GM21423 (cell line): ENCODE results near the gene FAM168A.

Experiments
- ATAC-seq: cut with Tn5 transposase; IDR thresholded peaks from one replicate; pipeline ENCODE4 v1.9.1; 2021; ENCODE audit warnings: mild to moderate bottlenecking, moderate library complexity; ENCODE audit not compliant: unreplicated experiment

FAM168A gene

DNA sequence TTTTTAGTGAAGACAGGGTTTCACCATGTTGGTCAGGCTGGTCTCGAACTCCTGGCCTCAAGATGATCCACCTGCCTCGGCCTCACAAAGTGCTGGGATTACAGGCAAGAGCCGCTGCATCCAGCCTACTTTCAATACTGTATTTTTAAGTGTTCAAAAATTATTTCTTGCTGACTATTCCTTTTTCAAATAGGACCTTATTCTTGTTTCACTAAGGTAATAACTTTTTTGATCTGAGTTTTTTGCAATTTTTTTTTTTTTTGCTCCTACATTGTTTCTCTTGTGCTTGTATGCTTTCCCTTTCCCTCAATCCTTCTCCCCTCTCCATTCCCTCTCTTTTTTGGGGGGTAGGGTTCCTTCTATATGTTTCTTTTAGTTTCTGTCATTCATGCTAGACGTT, 73.1 kb downstream of the FAM168A start:
- no peak for ATAC-seq

DNA sequence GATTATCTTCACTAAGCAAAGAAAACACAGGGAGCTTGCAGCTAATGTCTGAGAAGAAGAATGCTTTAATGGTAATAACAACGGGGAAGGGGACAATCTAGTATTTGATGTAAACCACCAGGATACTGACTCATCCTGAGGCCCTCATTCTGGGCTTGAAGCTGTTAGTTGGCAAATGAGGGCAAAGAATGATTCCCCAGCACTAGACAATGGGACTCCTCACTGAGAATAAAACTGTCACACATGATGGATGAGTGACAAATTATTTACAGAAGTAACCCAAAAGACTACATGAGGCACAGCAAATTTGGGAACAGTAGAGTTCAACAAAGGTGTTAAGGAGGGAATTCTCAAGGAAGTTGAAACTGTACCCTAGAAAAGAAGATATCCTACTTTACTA, 76.3 kb downstream of the FAM168A start:
- peak; percentile 40 for ATAC-seq

DNA sequence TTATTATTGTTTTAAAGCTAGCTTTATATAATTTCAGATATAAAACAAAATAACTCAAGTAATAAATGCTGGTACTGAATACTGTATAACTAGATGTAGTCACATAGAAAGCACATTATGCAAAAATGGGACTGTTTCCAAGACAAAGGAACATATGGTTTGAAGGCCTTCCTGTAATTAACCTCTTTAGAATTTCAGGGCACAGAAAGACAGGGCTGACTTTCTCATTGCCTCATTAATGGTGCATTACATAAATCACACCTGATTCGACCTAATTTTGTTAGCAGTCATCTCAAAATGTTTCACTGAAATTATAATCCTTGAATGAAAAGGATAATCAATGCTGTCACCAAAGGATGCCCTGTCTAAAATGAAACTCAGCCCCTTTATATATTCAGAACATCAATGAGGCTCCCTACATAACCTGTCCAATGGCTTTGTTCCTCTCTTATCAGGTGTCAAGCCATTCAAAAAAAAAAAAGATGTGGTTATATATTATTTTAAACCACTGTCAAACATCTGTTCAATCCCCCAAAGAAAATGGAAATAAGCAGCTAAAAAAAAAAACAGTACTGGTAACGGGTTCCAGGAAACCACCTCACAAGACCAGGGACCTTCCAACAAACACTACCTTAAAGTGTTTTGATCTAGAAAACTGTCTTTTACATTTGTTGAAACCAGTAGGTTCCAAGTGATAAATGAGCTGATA, 77.4 kb downstream of the FAM168A start:
- ATAC-seq: no peak

DNA sequence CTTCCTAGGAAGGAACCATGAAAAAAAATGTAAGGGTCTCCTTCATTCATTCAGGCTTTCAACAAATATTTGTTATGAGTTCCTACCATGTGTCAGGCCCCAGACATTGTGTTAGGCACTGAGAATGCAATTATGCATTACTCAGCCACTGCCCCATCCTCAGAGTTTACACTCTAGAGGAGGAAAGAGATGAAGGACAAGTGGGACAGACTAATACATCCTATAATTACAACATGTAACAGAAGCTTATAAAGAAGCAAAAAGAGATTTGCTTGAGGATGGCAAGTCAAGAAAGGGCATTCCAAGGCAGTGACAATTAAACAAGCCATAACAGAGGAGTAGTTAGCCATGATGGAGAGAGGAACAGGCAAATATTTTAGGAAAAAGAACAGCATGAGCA, 78.6 kb downstream of the FAM168A start:
- ATAC-seq: no peak

DNA sequence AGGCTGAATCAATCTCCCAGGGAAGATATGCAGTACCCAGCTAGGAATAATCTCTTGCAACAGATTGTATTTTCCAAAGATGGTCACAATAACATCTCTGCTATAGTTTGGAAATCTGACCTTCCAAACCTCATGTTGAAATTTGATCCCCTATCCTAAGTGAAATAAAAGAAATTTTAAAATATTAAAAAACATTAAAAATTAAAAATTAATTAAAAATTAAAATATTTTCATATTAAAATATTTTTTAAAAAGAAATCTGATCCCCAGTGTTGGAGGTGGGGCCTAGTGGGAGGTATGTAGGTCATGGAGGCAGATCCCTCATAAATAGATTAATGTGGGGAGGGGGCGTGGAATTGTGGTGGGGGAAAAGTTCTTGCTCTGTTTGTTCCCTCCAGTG, 79.7 kb downstream of the FAM168A start:
- ATAC-seq: no peak

DNA sequence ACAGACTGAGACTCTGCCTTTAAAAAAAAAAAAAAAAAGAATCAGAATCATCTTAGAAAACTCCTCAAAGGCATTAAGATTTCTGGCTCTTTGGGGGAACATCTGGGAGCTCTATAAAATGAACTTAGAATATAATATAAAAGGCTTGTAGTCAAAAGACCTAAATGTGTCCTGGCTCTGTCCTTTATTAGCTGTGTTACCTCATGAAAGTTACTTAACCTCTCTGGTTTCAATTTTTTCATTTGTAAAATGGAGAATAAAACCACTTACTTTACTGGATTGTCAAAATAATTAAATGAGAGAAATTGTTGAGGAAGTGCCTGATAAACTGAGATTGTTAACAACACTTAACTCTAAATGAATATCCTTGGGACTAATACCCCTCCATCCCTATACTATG, 81.8 kb downstream of the FAM168A start:
- no peak for ATAC-seq

DNA sequence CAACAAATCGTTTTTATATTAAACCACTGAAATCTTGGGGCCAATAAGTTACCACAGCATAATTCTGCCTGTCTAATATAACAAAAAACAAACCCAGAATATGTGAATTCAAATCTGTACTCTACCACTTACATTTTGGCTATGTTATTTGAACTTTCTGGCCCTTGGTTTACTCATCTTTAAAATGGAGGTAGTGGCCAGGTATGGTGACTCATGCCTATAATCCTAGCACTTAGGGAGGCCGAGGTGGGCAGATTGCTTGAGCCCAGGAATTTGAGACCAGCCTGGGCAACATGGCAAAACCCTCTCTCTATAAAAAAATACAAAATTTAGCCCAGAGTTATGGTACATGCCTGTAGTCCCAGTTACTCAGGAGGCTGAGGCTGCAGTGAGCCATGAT, 84.2 kb downstream of the FAM168A start:
- ATAC-seq: no peak

DNA sequence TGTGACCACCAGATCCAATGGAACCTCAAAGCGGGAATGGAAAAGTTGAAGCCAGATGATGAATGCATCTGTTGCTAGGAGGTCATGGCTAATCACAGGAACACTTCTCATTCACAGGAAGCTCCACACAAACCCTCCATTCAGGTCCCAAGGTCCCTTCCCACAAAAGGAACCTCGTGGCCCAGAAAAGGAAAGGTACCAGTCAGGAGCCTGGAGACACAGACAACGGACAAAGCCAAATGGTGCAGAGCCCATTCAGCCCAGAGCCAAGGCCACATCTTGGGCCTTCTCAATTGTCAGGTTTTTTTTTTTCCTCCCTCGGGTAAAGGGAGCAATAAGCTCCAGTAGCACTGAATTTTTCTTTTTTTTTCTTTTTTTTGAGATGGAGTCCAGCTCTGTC, 87.0 kb downstream of the FAM168A start:
- ATAC-seq: no peak

DNA sequence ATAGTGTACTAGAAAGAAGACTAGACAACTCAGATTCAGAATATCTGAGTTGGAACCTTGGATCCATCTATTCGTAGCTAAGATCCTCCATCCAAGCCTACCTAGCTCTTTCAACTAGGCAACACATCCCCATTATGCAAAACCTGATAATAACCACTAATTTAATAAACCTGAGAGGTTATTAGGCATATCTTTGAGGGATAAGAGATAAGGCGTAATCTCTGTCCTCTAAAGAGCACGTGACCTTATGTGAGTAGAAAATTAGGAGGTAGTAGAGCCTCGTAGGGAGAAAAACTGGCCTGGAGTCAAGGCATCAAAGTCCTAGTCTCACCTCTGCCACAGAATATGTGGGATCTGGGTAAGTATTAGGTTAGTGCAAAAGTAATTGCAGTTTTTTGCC, 87.8 kb downstream of the FAM168A start:
- no peak for ATAC-seq

DNA sequence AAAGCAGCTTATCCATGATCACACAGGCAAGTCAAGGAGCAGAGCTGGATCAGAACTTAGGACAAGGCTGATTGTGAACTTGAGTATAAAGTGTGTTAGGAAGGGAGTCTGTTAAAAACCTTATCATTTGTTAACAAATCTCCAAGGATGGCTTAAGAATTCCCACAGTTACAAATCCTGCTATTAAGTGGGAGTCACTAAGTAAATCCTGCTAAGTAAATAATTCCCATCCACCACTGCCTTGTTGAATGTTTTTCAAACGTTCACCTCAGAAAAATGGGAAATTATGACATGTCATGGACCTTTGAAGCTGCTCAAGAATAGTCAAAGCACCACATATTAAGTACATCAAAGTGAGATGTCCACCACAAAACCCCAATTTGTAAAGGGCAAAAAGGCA, 88.7 kb downstream of the FAM168A start:
- no peak for ATAC-seq

DNA sequence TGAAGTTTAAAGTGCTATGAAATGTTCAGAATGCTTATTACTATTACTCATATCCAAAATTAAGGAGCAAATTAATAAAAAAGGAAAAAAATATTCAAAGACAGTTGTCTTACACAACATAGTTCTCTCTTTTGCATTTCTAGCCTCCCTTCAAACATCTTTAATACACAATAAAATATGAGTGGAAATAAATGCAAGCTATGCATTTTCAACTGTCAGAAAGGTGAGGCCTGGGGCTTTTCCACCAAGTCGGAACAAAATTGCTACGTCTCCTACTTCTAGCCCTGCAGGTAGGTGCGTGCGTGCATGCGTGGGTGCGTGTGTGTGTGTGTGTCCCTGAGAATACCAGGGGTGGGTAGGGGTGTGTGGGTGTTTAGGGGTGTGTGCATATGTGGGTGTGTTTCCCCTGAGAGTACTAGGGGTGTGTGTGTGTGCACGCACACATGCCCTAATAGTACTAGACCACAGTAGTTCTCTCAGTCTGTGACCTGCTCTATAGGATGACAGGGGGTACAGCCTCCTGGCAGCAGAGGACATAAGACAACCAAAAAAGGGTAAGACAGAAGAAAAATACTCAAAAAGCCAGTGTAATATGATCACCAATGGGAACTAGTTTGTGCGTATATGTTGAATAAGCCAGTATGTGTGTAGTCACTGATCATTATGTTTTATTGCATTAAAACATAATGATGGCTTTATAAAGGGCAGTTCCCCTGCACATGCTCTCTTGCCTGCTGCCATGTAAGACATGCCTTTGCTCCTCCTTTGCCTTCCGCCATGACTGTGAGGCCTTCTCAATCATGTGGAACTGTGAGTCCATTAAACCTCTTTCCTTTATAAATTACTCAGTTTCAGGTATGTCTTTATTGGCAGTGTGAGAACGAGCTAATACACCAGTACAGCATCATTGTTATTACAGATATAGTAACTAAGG, 89.4 kb downstream of the FAM168A start:
- ATAC-seq: no peak

DNA sequence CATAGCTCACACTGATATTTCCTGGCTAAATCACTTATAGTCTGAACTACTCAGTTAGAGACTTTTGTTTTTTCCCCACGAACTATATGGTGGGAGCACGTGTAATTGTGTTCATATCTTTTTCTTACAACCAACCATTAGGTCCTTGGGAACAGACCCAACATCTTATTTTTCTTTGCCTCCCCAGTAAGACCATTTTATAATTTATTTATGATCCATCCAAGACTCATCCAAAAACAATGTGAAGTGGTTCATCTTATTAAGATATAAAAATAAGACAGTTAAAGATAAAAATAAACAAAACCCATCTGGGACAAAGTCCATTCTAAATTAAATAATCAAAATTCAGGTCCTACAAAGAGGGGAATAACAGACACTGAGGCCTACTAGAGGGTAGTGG, 90.8 kb downstream of the FAM168A start:
- no peak for ATAC-seq

DNA sequence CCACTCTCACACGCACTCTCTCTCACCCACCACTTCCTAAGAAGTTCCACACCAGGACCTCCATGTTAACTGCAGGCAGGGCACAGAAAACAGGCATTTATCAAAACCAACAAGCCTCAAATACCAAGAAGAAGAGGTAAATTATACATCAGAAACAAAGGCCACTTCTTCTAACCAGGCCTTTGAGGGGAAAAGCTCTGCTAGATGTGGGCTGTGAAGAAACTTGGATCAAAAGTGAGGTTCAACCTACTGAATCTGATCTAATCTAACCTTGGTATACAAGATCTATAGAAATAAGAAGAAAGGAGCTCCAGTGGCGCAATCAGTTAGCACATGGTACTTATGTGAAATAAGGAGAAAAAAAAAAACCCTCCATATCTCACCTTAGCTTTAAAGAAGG, 91.9 kb downstream of the FAM168A start:
- no peak for ATAC-seq

DNA sequence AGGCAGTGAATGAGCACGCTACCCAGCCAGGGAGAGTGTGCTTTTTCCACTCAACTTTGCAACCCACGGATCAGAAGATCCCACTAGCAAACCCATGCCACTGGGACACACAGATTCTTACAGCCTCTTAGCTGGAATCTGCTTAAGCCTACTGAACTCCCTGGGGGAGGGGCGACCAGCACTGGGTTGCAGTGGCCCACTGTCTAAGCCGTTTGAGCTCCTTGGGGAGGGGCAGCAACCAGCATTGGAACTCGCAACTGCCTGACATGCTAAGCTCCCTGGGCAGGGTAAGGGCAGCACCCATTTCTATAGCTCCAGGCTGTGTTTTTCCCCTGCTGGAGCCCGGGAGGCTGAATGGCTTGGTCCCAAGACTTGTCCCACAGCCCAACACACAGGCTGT, 99.6 kb downstream of the FAM168A start:
- ATAC-seq: no peak

DNA sequence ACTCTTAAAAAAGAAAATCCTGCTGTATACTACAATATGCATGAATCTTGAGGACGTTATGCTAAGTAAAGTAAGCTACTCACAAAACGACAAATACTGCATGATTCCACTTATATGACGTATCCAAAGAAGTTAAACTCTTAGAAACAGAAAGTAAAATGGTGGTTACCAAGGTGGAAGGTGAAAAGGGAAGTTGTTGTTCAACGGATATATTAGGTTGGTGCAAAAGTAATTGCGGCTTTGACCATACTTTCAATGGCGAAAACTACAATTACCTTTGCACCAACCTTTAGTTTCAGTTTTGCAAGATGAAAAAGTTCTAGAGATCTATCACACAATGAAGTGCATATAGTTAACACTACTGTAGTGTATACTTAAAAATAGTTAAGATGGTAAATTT, 101.8 kb downstream of the FAM168A start:
- ATAC-seq: no peak

DNA sequence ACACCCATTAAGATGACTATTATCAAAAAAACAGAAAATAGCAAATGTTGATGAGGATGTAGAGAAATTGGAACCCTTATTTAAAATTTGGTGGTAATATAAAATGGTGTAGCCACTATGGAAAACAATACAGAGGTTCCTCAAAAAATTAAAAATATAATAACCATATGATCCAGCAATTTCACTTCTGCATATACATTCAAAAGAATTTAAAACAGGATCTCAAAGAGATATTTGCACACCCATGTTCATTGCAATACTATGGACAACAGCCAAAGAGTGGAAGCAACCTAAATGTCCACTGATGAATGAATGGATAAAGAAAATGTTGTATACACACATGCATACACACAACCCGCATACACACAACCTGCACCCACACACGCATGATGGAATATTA, 102.2 kb downstream of the FAM168A start:
- ATAC-seq: no peak

DNA sequence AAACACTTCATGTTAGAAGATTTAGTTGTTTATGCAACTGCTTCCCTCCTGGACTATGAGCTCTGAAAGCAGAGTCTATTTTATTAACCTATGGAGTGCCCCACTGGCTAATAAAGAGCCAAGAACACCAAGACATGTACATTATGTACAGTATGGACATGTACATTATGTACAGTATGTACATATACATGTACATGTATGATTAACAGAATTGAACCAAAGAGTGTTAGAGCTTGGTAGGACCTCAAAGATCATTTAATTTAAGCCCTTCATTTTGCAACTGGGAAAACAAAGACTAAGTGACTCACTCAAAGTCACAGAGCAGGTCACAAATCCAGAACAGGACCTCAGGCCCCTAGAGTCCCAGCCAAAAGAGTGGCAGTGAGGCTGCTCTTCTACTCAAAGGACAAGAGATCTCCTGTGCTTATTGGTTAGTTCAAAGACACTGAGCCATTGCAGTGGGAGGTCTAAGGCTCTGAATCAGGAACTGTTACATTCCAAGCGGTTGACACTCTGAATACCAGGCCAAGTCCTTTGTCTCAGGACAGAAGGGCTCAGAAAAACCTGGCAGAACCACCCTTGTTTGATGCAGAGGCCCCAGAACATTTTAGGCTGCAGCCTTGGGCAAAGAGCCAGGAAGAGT, 103.8 kb downstream of the FAM168A start:
- no peak for ATAC-seq

DNA sequence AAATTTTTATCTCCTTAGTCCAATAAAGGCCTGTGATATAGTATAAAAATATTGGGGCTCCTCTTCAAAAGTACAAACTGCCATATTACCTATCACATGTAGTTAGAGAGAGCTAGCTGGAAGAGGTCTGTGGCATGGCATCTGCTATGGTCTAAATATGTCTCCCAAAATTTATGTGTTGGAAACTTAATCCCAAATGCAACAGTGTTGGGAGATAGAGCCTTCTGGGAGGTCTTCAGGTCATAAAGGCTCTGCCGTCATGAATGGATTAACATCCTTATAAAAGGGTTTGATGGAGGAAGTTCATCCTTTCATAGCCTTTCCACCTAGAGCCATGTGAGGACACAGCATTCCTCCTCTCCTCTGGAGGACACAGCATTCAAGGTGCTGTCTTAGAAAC, 116.3 kb downstream of the FAM168A start:
- no peak for ATAC-seq

DNA sequence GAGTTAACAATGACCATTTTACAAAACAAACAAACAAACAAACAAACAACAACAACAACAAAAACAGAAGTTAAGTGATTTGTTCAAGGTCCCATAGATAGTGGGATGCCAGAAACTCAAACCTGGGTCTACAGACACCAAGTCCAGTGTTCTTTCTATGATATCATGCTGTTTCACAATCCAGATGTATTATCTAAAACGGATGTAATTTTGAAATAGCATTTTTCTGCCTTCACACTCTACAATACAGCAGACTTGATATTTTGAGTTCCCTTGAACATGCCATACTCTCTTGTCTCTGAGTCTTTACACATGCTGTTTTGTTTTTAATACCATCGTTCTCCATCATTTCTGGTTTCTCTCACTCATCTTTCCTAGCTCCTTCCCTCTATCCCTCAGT, 117.2 kb downstream of the FAM168A start:
- ATAC-seq: no peak

DNA sequence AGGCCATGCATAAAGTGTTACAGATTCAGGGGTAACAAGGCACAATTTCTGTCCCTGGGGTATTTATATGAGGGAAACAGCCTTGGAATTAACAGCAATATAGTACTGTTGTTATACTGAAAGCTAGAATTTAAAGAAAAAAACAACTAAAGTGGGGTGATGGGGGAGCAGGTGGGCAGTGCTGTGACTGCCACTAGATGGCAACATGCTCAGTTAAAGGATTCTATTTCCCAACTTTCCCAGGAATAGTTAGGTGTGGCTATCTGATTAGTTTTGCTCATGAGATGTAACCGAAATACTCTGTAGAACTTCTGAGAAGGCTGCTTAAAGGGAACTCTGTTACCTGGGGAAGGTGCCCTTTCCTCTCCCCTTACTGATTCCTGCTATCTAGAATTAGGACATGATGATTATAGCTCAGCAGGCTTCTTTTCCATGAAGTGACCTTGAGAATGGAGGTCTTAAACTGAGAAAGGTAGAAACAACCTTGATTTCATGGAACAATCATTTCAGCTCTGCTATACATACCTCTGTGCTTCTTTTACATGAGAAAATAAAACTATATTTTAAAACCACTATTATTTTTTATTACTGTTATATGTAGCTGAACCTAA, 119.1 kb downstream of the FAM168A start:
- no peak for ATAC-seq

DNA sequence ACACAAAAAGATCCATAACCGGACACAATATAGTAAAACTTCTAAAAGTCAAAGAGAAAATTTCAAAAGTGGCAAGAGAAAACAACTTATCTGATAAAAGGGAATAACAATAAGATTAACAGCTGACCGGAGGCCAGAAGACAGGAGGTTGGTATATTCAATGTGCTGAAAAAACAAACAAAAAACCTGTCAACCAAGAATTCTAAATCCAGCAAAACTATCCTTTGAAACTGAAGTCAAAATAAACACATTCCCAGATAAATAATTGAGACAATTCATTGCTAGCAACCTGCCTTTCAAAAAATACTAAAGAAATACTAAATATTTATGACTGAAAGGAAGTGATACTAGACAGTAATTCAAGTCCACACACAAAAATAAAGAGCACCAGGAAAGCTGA, 120.4 kb downstream of the FAM168A start:
- no peak for ATAC-seq
